ENCODE measurements around the gene PPP6R2.
"Not testable (repeated sequence)": the region's sequence is repeated elsewhere in the genome, so short reads cannot be mapped to it uniquely, and the experiment has no call there.

DNA sequence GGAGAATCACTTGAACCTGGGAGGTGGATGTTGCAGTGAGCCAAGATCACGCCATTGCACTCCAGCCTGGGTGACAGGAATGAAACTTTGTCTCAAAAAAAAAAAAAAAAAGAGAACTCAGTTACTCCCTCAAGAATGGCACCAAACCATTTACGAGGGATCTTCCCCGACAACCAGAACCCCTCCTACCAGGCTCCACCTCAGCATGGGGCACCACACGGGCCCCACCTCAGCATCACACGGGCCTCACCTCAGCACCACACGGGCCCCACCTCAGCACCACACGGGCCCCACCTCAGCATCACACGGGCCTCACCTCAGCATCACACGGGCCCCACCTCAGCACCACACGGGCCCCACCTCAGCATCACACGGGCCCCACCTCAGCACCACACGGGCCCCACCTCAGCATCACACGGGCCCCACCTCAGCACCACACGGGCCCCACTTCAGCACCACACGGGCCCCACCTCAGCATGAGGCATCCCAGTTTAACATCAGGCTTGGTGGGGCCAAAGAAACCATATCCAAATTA is 38.0 kb downstream of the PPP6R2 start:
- TF ChIP-seq, protein P1, sequence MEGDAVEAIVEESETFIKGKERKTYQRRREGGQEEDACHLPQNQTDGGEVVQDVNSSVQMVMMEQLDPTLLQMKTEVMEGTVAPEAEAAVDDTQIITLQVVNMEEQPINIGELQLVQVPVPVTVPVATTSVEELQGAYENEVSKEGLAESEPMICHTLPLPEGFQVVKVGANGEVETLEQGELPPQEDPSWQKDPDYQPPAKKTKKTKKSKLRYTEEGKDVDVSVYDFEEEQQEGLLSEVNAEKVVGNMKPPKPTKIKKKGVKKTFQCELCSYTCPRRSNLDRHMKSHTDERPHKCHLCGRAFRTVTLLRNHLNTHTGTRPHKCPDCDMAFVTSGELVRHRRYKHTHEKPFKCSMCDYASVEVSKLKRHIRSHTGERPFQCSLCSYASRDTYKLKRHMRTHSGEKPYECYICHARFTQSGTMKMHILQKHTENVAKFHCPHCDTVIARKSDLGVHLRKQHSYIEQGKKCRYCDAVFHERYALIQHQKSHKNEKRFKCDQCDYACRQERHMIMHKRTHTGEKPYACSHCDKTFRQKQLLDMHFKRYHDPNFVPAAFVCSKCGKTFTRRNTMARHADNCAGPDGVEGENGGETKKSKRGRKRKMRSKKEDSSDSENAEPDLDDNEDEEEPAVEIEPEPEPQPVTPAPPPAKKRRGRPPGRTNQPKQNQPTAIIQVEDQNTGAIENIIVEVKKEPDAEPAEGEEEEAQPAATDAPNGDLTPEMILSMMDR (IDR thresholded peaks at IDR 0.05) = not testable (repeated sequence)
- not testable (repeated sequence) for TF ChIP-seq POLR2A (IDR thresholded peaks at IDR 0.05)

Data from breast epithelium (tissue), 3 donors.